ENCODE data around the gene RBM27.

Gene RBM27, protein sequence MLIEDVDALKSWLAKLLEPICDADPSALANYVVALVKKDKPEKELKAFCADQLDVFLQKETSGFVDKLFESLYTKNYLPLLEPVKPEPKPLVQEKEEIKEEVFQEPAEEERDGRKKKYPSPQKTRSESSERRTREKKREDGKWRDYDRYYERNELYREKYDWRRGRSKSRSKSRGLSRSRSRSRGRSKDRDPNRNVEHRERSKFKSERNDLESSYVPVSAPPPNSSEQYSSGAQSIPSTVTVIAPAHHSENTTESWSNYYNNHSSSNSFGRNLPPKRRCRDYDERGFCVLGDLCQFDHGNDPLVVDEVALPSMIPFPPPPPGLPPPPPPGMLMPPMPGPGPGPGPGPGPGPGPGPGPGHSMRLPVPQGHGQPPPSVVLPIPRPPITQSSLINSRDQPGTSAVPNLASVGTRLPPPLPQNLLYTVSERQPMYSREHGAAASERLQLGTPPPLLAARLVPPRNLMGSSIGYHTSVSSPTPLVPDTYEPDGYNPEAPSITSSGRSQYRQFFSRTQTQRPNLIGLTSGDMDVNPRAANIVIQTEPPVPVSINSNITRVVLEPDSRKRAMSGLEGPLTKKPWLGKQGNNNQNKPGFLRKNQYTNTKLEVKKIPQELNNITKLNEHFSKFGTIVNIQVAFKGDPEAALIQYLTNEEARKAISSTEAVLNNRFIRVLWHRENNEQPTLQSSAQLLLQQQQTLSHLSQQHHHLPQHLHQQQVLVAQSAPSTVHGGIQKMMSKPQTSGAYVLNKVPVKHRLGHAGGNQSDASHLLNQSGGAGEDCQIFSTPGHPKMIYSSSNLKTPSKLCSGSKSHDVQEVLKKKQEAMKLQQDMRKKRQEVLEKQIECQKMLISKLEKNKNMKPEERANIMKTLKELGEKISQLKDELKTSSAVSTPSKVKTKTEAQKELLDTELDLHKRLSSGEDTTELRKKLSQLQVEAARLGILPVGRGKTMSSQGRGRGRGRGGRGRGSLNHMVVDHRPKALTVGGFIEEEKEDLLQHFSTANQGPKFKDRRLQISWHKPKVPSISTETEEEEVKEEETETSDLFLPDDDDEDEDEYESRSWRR

DNA sequence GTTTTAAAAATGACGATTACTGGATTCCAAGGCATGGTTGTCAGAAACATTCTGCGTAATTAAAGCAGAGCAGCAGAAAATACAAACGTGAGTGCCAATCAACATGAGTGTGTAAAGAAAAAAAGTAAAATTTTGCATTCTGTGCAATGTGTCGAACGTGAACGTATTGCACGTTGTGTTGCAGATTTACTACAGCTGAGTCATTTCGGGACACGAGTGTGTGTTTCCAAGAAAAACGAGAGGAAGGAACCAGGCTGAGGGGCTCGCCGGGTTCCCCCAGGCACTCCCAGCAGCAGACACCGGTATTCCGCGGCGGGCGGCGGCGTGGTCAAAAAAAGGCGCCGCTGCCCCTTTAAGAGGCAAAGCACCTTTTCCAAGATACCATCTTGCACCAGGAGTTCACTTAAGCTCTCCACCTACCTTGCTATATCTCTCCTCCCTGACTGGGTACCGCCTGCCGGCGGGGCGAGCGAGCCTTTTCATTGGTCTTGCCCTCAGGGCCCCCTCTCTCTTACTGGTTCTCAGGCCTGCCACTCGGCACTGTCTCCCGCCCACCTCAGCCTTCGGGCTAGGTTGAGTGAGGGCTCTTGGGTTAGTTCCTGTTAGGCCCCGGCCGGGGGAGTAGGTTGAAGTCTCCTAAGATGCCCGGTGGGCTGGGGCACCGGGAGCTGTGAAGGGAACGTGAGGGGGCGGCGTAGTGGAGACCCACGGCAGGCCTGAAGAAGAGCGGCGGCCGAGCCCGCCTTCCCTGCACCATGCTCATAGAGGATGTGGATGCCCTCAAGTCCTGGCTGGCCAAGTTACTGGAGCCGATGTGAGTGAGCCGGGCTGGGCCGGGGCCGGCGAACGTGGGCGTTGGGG lies at the start of gene RBM27:
Gene RBM27 (plus strand): TSS at position 595 of the 861 bp plus-strand sequence. CDS start 161 bp downstream, at position 756.
- Histone ChIP-seq H4K20me1 (ENCODE audit: insufficient read depth, low read length, poor library complexity, severe bottlenecking) (peaks cover 34% of the 10 kb centered on the region), H3K79me2 (ENCODE audit: insufficient read depth, low read length) (peaks cover 47% of the 10 kb centered on the region), H3K27me3 (ENCODE audit: insufficient read depth, low read length, poor library complexity, severe bottlenecking) (no peaks in the 10 kb centered on the region), H3K36me3 (ENCODE audit: insufficient read depth, low read length) (no peaks in the 10 kb centered on the region), H3K9ac (ENCODE audit: low read depth, low read length, poor library complexity, severe bottlenecking) (peak within 1 kb of the TSS; percentile 82), H3F3A (ENCODE audit: low read depth) (no peaks in the 10 kb centered on the region), H3K4me3 (ENCODE audit: low read length, poor library complexity, severe bottlenecking) (peak within 1 kb of the TSS; percentile 78), H3K9me3 (ENCODE audit: insufficient read depth, low read depth, low read length) (no peaks in the 10 kb centered on the region), H3K9me2 (replicated peaks; ENCODE audit: low read depth, low read length) (no peaks in the 10 kb centered on the region), H2AFZ (ENCODE audit: low read length) (peak within 1 kb of the TSS; percentile 98), H3K4me2 (ENCODE audit: low read depth, low read length, poor library complexity, severe bottlenecking) (peak within 1 kb of the TSS; percentile 95), H3K4me1 (ENCODE audit: insufficient read depth, low read length, poor library complexity, severe bottlenecking) (peaks cover 15% of the 10 kb centered on the region)
- TF ChIP-seq EZH2phosphoT487 (IDR thresholded peaks at IDR 0.05; ENCODE audit: borderline replicate concordance) (no peak), CTCF (conservative IDR thresholded peaks at IDR 0.05; ENCODE audit: low read length) (no peak)

- H3K9me3 ChIP-seq (ENCODE audit: insufficient read depth, low read depth, low read length), result peaks cover 4% of the 10 kb centered on the region; the same call in 1 of the 2 replicates
- H2AFZ ChIP-seq (ENCODE audit: low read length), result no peak overlapping the region
Observed at GRCh38 chr5:146158255-146158654, 45.1 kb upstream of the RBM27 start.

More at GRCh38 chr5:146158255-146158654, 45.1 kb upstream of the RBM27 start:
- no peaks in the 10 kb centered on the region for H3F3A ChIP-seq (ENCODE audit: low read depth)
- peaks cover 83% of the 10 kb centered on the region for H3K36me3 ChIP-seq (ENCODE audit: insufficient read depth, low read length)
- H3K27me3 ChIP-seq (ENCODE audit: insufficient read depth, low read length, poor library complexity, severe bottlenecking), result no peaks in the 10 kb centered on the region
- no peaks in the 10 kb centered on the region for H4K20me1 ChIP-seq (ENCODE audit: insufficient read depth, low read length, poor library complexity, severe bottlenecking)
- TF ChIP-seq EZH2phosphoT487 (IDR thresholded peaks at IDR 0.05; ENCODE audit: borderline replicate concordance) (no peak), CTCF (conservative IDR thresholded peaks at IDR 0.05; ENCODE audit: low read length) (no peak)
- no peaks in the 10 kb centered on the region for H3K79me2 ChIP-seq (ENCODE audit: insufficient read depth, low read length)
- H3K4me1 ChIP-seq (ENCODE audit: insufficient read depth, low read length, poor library complexity, severe bottlenecking), result no peaks in the 10 kb centered on the region
- no peak overlapping the region for H3K4me3 ChIP-seq (ENCODE audit: low read length, poor library complexity, severe bottlenecking)
- no peak overlapping the region for H3K9ac ChIP-seq (ENCODE audit: low read depth, low read length, poor library complexity, severe bottlenecking)
- no peaks in the 10 kb centered on the region for H3K9me2 ChIP-seq (replicated peaks; ENCODE audit: low read depth, low read length)
- H3K4me2 ChIP-seq (ENCODE audit: low read depth, low read length, poor library complexity, severe bottlenecking), result no peak overlapping the region
